GM19438 (cell line): ENCODE measurements around the gene FSIP1.

Experiments
- ATAC-seq: cut with Tn5 transposase; IDR thresholded peaks from one replicate; pipeline ENCODE4 v1.9.1; 2021; ENCODE audit warnings: low read depth; ENCODE audit not compliant: unreplicated experiment

FSIP1 gene

DNA sequence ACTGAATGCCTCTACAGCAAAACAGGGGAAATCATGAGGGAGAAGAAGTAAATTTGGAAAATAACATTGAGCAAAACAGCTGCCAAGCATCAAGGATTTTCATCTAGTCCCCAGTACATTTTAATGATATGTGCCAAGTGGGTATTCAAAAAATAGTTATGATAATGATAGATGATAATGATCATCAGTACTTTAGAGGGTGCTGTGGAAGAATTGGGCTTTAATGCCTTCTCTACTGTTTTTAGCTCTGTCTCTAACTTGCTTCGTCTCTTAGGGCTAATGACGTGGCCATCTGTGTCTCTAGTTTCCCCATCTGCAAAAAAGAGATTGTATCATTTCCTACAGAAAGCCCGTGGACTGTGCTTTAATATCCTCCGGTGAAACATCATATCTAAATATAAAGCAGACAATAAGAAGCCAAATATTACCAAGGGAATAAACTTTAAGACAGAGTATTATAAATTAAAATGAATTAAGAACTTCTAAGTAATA is 10.2 kb upstream of the FSIP1 start:
- ATAC-seq, result no peak

GRCh38 chr15:39792025-39792843 is 9.6 kb upstream of the FSIP1 start:
- no peak for ATAC-seq

DNA sequence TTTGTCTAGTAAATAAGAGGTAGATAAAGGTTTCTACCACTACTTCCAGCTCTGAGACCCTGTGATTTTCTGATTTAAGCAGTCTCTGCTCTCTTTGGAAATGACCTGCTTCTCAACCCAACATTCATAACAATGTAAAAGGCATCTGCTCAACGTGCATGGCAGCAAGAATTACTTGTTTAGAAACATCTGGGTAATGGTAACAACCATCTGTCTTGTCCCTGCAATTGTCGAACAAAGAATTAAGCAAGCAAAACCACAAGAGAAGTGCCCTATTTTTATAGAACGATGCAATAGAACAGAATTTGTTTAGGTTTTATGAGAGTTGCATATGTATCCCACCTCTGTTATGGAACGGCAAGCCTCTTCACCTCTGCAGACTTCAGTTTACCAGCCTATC is 7.1 kb upstream of the FSIP1 start:
- ATAC-seq, result no peak

DNA sequence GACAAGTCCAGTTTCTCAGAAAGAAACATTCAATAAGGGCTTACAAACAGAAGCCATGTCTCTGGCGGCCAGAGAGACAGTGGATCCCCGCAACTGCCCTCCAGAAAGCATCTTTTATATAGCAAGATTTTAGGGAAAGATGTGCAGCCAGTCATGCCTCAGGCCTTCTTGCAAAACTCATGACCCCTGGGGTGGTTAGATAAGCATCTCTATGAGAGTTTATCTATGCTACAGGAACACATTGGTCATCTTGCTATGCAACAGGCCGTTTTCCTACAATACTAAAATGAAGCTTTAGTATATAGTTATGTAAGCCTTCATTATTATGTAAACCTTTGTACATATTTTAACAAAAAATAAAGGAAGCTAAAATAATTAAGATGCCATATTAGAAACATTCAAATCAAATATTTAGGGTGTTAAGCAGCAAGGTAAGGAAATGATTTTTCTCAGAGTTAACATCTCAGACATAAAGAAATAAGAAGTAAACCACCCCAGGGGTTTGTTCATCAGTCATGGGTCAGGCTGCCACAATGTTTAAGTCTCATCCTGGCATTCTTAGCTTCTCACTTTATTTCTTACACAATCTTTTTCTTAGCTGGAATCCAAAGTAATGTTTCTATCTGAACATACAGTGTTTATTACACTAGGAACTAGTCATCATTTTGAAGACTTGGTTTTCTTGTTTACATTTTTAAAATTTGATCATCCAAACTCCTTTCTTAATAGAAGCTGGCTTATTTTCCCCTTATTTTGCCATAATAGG is 6.3 kb upstream of the FSIP1 start:
- no peak for ATAC-seq

DNA sequence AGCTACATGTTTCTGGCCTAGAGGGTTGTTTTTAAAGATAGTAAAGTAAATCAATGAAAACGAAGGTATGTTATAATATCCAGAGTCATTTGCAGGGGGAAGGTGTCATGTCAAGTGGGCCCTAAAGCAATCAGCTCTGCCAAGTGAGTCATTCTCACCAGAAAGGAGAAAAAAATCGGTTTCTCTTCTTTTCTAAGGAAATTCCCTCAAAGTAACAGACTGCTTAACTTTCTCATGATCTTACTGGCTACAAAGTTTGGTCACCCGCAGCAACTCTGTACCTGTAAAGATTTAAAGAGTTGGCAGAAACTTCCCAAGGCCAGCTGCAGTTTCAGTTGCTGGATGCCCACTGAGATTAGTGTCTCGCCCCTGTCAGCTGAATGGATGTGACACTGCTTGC is 5.5 kb upstream of the FSIP1 start:
- ATAC-seq, result no peak

DNA sequence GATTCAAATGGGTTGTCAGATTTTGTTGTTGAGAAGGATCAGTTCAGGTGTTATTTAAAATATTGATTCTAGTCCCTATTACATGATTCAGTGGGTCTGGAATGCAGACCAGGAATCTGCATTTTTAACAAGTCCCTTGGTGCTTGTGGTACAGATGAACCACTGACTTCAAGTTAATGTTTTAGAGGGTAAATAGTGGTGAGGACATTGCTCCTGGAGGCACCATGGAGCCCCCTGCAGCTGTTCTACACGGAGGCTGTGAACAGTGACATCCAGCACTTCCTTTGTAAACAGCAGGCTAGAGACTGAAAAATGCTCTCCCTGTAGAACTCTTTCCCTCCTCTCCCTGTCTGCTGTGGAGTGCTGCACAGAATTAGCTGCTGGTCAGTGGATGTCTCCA is 4.8 kb upstream of the FSIP1 start:
- no peak for ATAC-seq

DNA sequence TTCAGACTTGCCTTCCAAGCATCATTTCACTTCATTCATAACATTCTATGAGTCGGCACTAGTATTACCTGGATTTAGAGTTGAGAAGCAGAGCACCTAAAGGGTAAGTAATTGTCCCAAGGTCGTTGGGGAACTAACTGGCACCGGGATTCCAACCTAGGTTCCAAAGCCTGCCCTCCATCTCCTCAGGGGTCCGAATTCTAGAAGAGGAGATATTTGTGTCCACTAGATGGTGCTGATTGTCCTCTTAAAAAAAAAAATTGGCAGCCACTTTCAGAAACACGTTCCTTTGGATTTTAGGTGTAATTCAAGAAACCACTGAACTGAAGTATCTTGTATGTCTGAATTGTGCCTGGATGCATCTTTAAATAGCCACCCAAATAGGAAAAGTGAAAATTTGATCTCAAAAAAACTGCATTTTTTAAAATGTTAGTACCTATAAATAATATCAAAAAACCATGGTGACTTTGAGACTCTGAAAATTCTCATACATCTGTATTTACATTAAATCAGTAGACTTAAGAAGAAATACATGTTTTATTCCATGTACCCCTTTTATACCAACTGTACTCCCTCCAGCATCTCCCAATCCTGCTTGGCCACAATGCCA is 3.9 kb upstream of the FSIP1 start:
- no peak for ATAC-seq

- ATAC-seq, result no peak
Observed at GRCh38 chr15:39785841-39786240, 3.2 kb upstream of the FSIP1 start.

DNA sequence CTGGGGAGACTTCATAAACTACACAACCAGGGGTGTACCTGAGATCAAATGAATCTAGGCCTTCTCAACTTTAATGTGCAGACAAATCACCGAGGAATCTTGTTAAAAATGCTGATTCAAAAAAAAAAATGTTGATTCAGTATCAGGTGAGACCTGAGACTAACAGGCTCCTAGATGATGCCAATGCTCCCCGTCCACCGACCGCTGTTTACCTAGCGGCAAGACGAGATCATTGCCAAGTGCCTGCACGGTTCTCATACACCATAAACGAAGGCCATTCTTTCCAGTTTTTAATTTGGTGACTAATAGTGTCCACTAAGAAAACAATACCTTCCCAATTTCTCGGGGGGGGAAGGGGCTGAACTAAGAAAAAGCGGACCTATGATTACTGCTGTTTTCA is 2.5 kb upstream of the FSIP1 start:
- no peak for ATAC-seq

DNA sequence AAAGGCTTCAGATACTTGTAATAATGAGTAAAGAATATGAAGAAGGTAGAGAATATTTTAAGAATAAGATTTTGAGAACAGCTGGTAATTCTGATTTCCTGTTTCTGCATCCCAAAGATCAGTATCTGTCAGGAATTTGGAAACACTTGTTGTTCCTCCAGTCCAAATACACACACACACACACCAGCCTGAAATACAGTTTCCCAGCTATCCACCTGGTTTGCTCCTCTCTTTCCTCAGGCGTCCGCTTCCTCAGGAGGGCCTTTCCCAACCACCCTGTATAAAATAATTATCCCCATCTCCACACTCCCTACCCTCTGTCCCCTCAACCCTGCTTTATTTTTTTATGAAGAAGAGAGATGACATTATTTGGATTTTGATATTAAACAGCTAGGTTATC is 2.0 kb upstream of the FSIP1 start:
- no peak for ATAC-seq

- ATAC-seq, result no peak
Observed at GRCh38 chr15:39784125-39784524, 1.5 kb upstream of the FSIP1 start.

GRCh38 chr15:39783244-39783820 is 691 bp upstream of the FSIP1 start:
- no peak for ATAC-seq

DNA sequence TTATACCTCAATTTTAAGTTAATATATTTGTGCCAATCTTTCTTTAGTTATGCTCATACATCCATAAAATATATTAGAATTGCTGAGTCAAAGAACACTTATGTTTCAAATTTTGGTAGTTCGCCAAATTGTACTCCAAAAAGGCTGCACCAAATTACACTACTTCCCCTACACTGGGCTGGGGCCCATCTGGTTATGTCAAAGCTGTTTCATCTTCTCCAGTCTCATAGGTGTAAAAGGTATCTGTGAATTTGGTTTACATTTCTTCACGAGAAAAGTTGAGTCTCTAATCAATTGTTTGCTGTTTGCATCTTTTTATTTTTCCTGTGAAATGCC is 706 bp downstream of the FSIP1 start:
- no peak for ATAC-seq

DNA sequence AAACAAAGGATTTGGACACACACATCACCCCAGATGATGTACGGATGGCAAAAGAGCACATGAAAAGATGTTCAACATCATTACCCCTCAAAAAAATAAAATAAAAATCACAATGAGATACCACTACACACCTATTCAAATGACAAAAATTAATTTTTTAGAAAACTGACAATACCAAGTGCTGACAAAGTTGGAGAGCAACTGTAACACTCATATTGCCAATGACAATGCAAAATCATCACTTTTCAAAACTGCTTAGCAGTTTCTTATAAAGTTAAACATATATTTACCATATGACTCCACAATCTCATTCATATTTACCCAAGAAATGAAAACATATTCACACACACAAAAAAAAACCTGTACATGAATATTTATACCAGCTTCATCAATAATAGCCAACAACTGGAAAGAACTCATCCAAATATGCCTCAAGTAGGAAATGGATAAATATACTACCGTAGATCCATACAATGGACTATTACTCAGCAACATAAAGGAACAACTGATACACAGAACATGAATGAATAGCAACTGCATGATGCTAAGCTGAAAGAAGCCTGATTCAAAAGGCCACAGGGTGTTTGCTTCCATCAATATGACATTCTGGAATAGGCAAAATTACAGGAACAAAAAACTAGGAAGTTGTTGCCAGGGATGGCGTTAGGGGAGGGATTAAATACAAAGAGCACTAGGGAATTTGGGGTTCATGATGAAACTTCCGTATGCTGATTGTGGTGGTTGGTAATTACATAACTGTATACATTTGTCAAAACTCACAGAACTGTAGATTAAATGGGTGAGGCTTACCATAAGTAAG is 1.3 kb downstream of the FSIP1 start:
- ATAC-seq, result no peak

DNA sequence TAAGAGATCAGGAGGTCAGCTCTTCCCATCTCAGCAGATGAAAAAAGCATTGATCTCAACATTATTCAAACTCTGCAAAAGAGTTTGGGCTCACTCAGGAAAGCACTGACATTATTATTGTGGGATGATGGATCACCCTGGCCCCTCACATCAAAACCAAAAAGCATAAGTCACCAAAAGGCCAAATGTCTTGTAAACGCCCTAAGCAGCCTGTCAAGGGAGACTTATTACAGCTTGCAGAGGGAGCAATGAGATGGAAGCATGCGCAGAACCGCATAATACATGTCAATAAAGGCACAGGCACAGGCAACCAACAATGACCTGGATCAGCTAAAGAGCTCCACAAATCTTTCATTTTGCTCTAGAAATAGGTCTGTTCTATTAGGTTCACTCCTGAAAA is 4.6 kb downstream of the FSIP1 start:
- no peak for ATAC-seq

DNA sequence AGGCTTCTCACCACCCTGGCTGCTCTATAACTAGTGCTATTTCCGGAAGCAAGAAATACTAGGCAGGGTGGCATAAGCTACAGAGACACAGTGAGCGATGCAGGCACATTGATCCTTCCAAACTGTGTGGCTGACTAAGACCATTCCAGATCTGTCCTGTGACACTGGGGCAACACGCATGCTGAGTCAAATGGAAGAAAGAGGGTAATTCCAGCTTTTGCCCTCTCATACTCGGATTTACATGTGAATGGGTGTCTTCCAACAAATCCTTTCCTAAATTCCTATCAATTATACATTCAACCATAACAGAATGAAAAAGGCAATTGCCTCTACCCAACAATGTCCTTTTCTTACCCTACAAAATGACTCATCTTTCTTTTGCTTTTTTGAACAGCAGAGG is 5.1 kb downstream of the FSIP1 start:
- no peak for ATAC-seq

GRCh38 chr15:39776068-39776467 is 6.6 kb downstream of the FSIP1 start:
- no peak for ATAC-seq

- no peak for ATAC-seq
Observed at GRCh38 chr15:39774688-39775267, 7.9 kb downstream of the FSIP1 start.

DNA sequence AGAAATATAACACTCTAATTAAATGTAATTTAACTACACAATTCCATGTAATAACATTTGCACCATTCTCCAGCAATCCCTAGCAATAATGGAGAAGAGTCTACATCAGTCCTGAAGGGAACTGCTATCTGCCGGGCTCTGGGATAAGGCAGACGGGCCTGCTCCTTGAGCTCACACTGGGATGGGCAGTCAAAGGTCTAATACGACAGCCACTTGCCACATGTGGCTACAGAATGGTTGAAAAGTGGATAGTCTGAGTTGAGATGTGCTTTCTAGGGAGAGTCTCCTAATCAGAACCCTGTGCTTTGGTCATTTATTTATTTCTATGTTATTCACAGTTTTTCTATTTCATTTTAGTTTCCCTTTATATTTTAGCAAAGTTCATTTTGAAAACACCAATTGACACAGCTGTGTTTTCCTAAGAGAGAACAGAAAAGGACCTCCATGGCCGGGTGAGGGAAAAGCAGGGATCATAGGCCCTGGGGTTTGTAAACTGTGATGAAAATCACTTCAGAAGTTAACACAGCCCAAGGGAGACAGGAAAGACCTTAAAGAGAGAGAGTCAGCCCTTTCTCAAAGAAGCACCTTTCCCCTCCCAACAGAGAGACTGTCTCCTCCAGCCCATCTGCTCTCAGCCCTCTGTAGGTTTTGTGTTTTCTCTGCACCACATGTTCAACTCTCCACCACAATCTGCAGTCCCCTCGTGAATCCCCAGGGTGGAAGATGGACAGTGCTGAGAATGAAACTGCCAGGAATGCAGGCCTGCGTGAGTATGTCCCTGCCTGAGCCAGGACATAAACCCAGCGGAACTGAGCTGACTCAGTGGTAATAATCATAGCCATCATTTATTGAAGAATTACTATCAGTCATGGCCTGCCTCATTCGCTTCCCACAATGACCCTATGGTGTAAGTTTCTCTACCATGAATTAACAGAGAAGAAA is 11.6 kb downstream of the FSIP1 start:
- ATAC-seq, result no peak
